BLaER1 treated with 17β-estradiol and CSF1 and Interleukin-3, amounts not matched to agents 10 nM and 100 nM (cell line): Measurements from ENCODE around the gene SYCP2L.

Experiments used
- H3K27ac ChIP-seq, 11 experiments: shearing (Covaris generic); formaldehyde crosslinking; 2 replicates each; pipeline ENCODE4 v1.8.1; 2022
- H3K27me3 ChIP-seq, 11 experiments: shearing (Covaris generic); formaldehyde crosslinking; 2 replicates each; pipeline ENCODE4 v1.8.1; 2022
- H3K36me3 ChIP-seq, 11 experiments: shearing (Covaris generic); formaldehyde crosslinking; 2 replicates each; pipeline ENCODE4 v1.8.1; 2022
- H3K4me1 ChIP-seq, 10 experiments: shearing (Covaris generic); formaldehyde crosslinking; 2 replicates each; pipeline ENCODE4 v1.8.1; 2022
- H3K4me2 ChIP-seq, 11 experiments: shearing (Covaris generic); formaldehyde crosslinking; 2 replicates each; pipeline ENCODE4 v1.8.1; 2022
- H3K4me3 ChIP-seq, 10 experiments: shearing (Covaris generic); formaldehyde crosslinking; 2 replicates each; pipeline ENCODE4 v1.8.1; 2022
- H3K9ac ChIP-seq, 11 experiments: shearing (Covaris generic); formaldehyde crosslinking; 2 replicates each; pipeline ENCODE4 v1.8.1; 2022
- H3K9me3 ChIP-seq, 11 experiments: shearing (Covaris generic); formaldehyde crosslinking; replicated peaks in 1 of 11; 2 replicates each; pipeline ENCODE4 v1.8.1; 2022
- H4K20me1 ChIP-seq, 11 experiments: shearing (Covaris generic); formaldehyde crosslinking; 2 replicates each; pipeline ENCODE4 v1.8.1; 2022
- Cebpa-rat ChIP-seq, 11 experiments: shearing (Covaris generic); IDR thresholded peaks; 2 replicates each; pipeline ENCODE4 v1.8.1; 2022

The SYCP2L gene

GRCh38 chr6:10960171-10960570 lies 73.3 kb downstream of the SYCP2L start:
- Histone ChIP-seq H4K20me1 (no peaks in the 10 kb centered on the region), H3K9ac (no peak overlapping the region), H3K4me2 (no peak overlapping the region), H3K4me3 (no peak overlapping the region), H3K9me3 (peaks cover 0 to under 1% (median 0%) of the 10 kb centered on the region in 11 experiments; a peak in 2 of 22 replicates), H3K4me1 (no peaks in the 10 kb centered on the region), H3K36me3 (no peaks in the 10 kb centered on the region), H3K27me3 (no peaks in the 10 kb centered on the region), H3K27ac (no peak overlapping the region)
- TF ChIP-seq Cebpa-rat (IDR thresholded peaks at IDR 0.05): no peak

- Histone ChIP-seq H3K4me1 (no peaks in the 10 kb centered on the region), H3K27me3 (no peaks in the 10 kb centered on the region), H3K4me3 (no peak overlapping the region), H3K36me3 (no peaks in the 10 kb centered on the region), H3K9me3 (peaks cover 10 to 17% (median 12%) of the 10 kb centered on the region in 11 experiments; a peak in 21 of 22 replicates), H3K27ac (no peak overlapping the region), H4K20me1 (no peaks in the 10 kb centered on the region), H3K9ac (no peak overlapping the region), H3K4me2 (no peak overlapping the region)
- TF ChIP-seq Cebpa-rat (IDR thresholded peaks at IDR 0.05): no peak
These were observed 75.0 kb downstream of the SYCP2L start for GRCh38 chr6:10961837-10962236.

DNA sequence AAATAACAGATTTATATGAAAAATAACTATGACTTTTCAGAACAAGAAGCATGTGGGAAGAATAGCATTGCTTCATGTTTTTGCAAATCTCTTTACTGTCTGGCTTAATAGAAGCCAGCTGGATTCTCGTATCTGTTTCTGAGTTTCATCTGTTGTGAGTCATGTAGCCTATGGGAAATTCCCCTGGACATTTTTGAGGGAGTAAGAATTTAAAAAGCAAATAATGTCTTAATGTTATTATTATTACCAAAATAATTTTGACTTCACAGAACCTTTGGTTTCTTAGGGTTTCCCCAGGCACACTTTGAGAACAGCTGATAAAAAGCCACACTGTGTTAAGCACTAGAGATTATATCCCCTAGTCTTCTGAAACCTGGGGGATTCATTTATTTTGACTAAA lies 75.8 kb downstream of the SYCP2L start:
- H3K4me2 ChIP-seq: no peak overlapping the region
- H4K20me1 ChIP-seq: no peaks in the 10 kb centered on the region
- H3K9me3 ChIP-seq: peaks cover 13 to 23% (median 15%) of the 10 kb centered on the region in 11 experiments
- H3K27ac ChIP-seq: no peak overlapping the region
- TF ChIP-seq Cebpa-rat (IDR thresholded peaks at IDR 0.05): no peak
- H3K4me1 ChIP-seq: no peaks in the 10 kb centered on the region
- H3K36me3 ChIP-seq: no peaks in the 10 kb centered on the region
- no peak overlapping the region for H3K9ac ChIP-seq
- no peak overlapping the region for H3K4me3 ChIP-seq
- H3K27me3 ChIP-seq: no peaks in the 10 kb centered on the region

GRCh38 chr6:10963113-10963512 lies 76.3 kb downstream of the SYCP2L start:
- Histone ChIP-seq H3K27ac (no peak overlapping the region), H3K4me3 (no peak overlapping the region), H3K36me3 (no peaks in the 10 kb centered on the region), H3K9me3 (peaks cover 13 to 27% (median 20%) of the 10 kb centered on the region in 11 experiments), H3K9ac (no peak overlapping the region), H3K27me3 (no peaks in the 10 kb centered on the region), H4K20me1 (no peaks in the 10 kb centered on the region), H3K4me2 (no peak overlapping the region), H3K4me1 (no peaks in the 10 kb centered on the region)
- no peak for TF ChIP-seq Cebpa-rat (IDR thresholded peaks at IDR 0.05)

DNA sequence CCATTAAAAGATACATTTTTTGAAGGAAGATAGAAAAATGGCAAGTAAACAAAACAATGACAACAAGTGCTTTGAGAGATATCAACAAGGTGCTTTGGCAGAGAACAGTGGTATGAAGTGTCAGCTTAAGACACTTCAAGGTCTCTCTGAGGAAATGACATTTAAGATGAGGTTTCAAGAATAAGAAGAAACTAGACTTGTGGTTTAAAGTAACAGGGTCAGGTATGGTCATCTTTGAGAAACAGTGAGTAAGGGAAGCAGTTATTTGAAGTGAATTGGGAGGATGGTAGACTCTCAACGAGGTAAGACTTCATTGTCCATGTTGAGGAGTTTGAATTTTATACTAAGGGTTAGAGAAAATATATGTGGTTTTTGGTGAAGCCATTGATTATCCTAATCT lies 77.8 kb downstream of the SYCP2L start:
- H3K9me3 ChIP-seq: peaks cover 13 to 31% (median 20%) of the 10 kb centered on the region in 11 experiments
- H3K4me1 ChIP-seq: no peaks in the 10 kb centered on the region
- H3K4me2 ChIP-seq: no peak overlapping the region
- H3K36me3 ChIP-seq: no peaks in the 10 kb centered on the region
- no peak overlapping the region for H3K4me3 ChIP-seq
- no peak overlapping the region for H3K9ac ChIP-seq
- H3K27ac ChIP-seq: no peak overlapping the region
- H3K27me3 ChIP-seq: no peaks in the 10 kb centered on the region
- TF ChIP-seq Cebpa-rat (IDR thresholded peaks at IDR 0.05): no peak
- no peaks in the 10 kb centered on the region for H4K20me1 ChIP-seq

DNA sequence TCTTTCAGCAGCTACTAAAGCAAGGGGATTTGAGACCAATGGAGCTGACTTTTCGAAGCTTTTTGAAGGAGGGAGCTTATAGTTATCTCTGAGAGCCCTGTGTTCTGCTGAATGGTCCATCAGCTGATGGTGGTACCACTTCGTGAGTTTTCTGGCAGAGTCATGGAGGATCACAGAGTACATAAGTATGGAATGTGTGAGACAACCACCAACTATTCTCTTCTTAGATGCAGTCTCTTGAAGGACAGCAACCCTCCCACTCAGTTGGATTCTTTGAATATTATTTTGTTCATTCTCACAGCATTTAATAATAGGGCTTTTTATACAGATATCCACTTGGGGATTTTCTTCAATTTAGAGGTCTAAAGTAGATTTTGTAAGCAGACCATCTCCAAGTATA lies 81.9 kb downstream of the SYCP2L start:
- Histone ChIP-seq H3K4me3 (no peak overlapping the region), H3K4me2 (no peak overlapping the region), H4K20me1 (no peaks in the 10 kb centered on the region), H3K9ac (no peak overlapping the region), H3K4me1 (no peaks in the 10 kb centered on the region), H3K36me3 (no peaks in the 10 kb centered on the region), H3K27me3 (no peaks in the 10 kb centered on the region), H3K27ac (no peak overlapping the region), H3K9me3 (peaks cover 13 to 31% (median 20%) of the 10 kb centered on the region in 11 experiments)
- no peak for TF ChIP-seq Cebpa-rat (IDR thresholded peaks at IDR 0.05)

DNA sequence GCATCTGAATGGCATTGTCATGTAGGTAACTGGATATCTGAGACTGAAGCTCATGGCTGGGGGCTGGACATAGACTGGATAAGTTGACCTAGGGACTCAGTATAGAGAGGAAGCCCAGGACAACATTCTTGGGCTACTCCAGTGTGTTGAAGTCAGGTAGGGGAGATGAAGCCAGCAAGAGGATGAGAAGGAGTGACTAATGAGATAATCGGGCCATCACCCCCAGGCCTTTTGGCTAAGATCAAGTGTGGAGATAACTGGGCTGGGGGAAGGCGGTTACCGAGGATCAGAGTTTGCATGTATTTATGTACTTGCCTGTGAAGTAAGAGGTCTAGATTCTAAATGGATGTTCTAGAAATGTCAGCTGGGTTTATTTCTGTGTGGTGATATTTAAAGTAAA lies 83.9 kb downstream of the SYCP2L start:
- no peaks in the 10 kb centered on the region for H3K27me3 ChIP-seq
- H4K20me1 ChIP-seq: no peaks in the 10 kb centered on the region
- H3K4me3 ChIP-seq: no peak overlapping the region
- H3K4me2 ChIP-seq: no peak overlapping the region
- H3K9ac ChIP-seq: no peak overlapping the region
- H3K4me1 ChIP-seq: no peaks in the 10 kb centered on the region
- H3K27ac ChIP-seq: no peak overlapping the region
- peaks cover 11 to 28% (median 18%) of the 10 kb centered on the region in 11 experiments for H3K9me3 ChIP-seq
- no peak for TF ChIP-seq Cebpa-rat (IDR thresholded peaks at IDR 0.05)
- no peaks in the 10 kb centered on the region for H3K36me3 ChIP-seq

- no peak for TF ChIP-seq Cebpa-rat (IDR thresholded peaks at IDR 0.05)
- Histone ChIP-seq H4K20me1 (no peaks in the 10 kb centered on the region), H3K9me3 (peaks cover 0 to 14% (median 8%) of the 10 kb centered on the region in 11 experiments; a peak in 13 of 22 replicates), H3K27ac (no peak overlapping the region), H3K4me3 (no peak overlapping the region), H3K9ac (no peak overlapping the region), H3K4me1 (no peaks in the 10 kb centered on the region), H3K27me3 (no peaks in the 10 kb centered on the region), H3K4me2 (no peak overlapping the region), H3K36me3 (no peaks in the 10 kb centered on the region)
These were observed 85.3 kb downstream of the SYCP2L start for GRCh38 chr6:10972196-10972595.

DNA sequence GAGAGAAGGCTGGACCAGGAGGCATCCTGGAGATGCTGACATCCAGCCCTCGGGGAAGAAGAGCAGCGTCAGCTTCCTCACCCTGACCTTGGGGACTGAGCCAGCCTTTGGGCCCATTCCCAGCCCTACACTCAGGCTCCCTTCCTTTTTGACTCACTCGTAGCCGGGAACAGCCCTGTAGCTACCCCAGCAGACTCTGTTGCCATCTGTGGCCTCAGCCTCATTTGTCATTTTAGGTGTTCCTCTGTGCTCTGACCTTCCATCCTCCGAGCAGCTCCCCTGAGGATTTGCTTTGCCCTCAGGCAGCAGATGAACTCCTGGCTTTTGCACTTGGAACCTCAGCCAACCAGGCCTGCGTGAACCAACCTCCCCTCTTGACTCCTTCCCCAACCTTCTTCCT lies 89.7 kb downstream of the SYCP2L start:
- Histone ChIP-seq H4K20me1 (no peaks in the 10 kb centered on the region), H3K4me2 (no peak overlapping the region), H3K27me3 (no peaks in the 10 kb centered on the region), H3K9ac (no peak overlapping the region), H3K4me1 (peaks cover 0 to 7% (median 3%) of the 10 kb centered on the region in 10 experiments; a peak in 13 of 20 replicates), H3K9me3 (peaks cover 0 to 7% (median 0%) of the 10 kb centered on the region in 11 experiments; a peak in 1 of 22 replicates), H3K27ac (no peak overlapping the region), H3K4me3 (no peak overlapping the region), H3K36me3 (no peaks in the 10 kb centered on the region; a peak in 1 of 22 replicates)
- no peak for TF ChIP-seq Cebpa-rat (IDR thresholded peaks at IDR 0.05)

DNA sequence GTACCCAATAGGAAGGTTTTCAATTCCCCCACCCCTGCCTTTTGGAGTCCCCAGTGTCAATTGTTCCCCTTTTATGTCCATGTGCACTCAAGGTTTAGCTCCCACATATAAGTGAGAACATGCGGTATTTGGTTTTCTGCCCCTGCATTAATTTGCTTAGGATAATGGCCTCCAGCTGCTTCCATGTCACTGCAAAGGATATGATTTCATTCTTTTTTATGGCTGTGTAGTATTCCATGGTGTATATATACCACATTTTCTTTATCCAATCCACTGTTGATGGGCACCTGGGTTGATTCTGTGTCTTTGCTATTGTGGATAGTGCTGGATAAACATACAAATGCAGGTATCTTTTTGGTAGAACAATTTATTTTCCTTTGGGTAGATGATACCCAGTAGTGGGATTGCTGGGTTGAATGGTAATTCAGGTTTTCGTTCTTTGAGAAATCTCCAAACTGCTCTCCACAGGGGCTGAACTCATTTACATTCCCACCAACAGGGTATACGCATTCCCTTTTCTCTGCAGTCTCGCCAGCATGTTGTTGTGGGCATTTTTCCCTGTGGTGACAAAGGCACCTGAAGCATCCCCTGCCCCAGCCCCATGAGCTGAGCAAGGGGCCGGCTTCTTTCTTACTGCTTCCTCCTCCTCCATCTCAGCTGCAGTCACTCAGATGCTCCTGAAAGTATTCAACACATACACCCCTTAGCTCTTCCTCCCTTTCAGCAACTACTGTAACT lies 90.5 kb downstream of the SYCP2L start:
- Histone ChIP-seq H3K4me1 (peaks cover 0 to 15% (median 11%) of the 10 kb centered on the region in 10 experiments; a peak in 13 of 20 replicates), H4K20me1 (no peaks in the 10 kb centered on the region)
- TF ChIP-seq Cebpa-rat (IDR thresholded peaks at IDR 0.05): no peak

More for the DNA sequence above, 90.5 kb downstream of the SYCP2L start:
- no peak overlapping the region for H3K4me3 ChIP-seq
- H3K4me2 ChIP-seq: no peak overlapping the region
- H3K27ac ChIP-seq: no peak overlapping the region
- H3K9me3 ChIP-seq: peaks cover 0 to 7% (median 0%) of the 10 kb centered on the region in 11 experiments; a peak in 1 of 22 replicates
- H3K27me3 ChIP-seq: no peaks in the 10 kb centered on the region
- H3K9ac ChIP-seq: no peak overlapping the region
- H3K36me3 ChIP-seq: no peaks in the 10 kb centered on the region; a peak in 1 of 22 replicates
